Endothelial cell (in vitro differentiated cells): ENCODE data around the gene GNB2. TPM values are rescaled to one million over a fixed set of nuclear protein-coding genes. Genes with fewer than 3 reads are reported as not detected.
"Not testable (repeated sequence)": the region's sequence is repeated elsewhere in the genome, so short reads cannot be mapped to it uniquely, and the experiment has no call there.

Experiments
- DNase-seq: peaks from one replicate; pipeline ENCODE4 v3.0.0; 2021; ENCODE audit warnings: low spot score
- H3K27ac Mint-ChIP-seq: one replicate; pipeline ENCODE4 v1.8.0; 2021; ENCODE audit warnings: mixed read lengths, inconsistent platforms; ENCODE audit not compliant: unreplicated experiment
- H3K27me3 Mint-ChIP-seq: one replicate; pipeline ENCODE4 v1.8.0; 2021; ENCODE audit warnings: mild to moderate bottlenecking, moderate library complexity, mixed read lengths, inconsistent platforms; ENCODE audit not compliant: unreplicated experiment
- H3K36me3 Mint-ChIP-seq: one replicate; pipeline ENCODE4 v1.8.0; 2021; ENCODE audit warnings: mild to moderate bottlenecking, low read depth, mixed read lengths, inconsistent platforms; ENCODE audit not compliant: unreplicated experiment
- H3K4me1 Mint-ChIP-seq: one replicate; pipeline ENCODE4 v1.8.0; 2021; ENCODE audit warnings: mild to moderate bottlenecking, mixed read lengths, inconsistent platforms; ENCODE audit not compliant: unreplicated experiment
- H3K4me3 Mint-ChIP-seq: one replicate; pipeline ENCODE4 v1.8.0; 2021; ENCODE audit warnings: mild to moderate bottlenecking, mixed read lengths, inconsistent platforms; ENCODE audit not compliant: unreplicated experiment
- H3K9me3 Mint-ChIP-seq: one replicate; pipeline ENCODE4 v1.8.0; 2021; ENCODE audit warnings: mixed read lengths, inconsistent platforms; ENCODE audit not compliant: unreplicated experiment
- CTCF ChIP-seq: fragments of 200-600 bp; sonication (generic); IDR thresholded peaks from one replicate; pipeline ENCODE4 v1.5.0; 2021; ENCODE audit warnings: antibody characterized with exemption; ENCODE audit not compliant: unreplicated experiment
- total RNA-seq: library from RNA; stranded (reverse); fragmentation: NEBNext Ultra II Directional; extraction: Animal tissue kit (Norgen Biotek cat#: 25700); gene quantifications from one replicate; pipeline ENCODE4 v1.2.1, GENCODE V29; 2021; ENCODE audit not compliant: unreplicated experiment

The GNB2 gene
- total RNA-seq, 1 donor from 2014 or later = 336 TPM

- Mint-ChIP-seq H3K36me3 (no peaks in the 10 kb centered on the region), H3K27me3 (no peaks in the 10 kb centered on the region), H3K4me3 (no peak overlapping the region), H3K27ac (no peak overlapping the region), H3K4me1 (no peaks in the 10 kb centered on the region), H3K9me3 (no peaks in the 10 kb centered on the region)
- no peak for TF ChIP-seq CTCF
- no peak for DNase-seq
These were observed 6.0 kb upstream of the GNB2 start for GRCh38 chr7:100667331-100668068.

- H3K4me3 Mint-ChIP-seq = no peak overlapping the region
- no peak for TF ChIP-seq CTCF
- H3K36me3 Mint-ChIP-seq = no peaks in the 10 kb centered on the region
- H3K27me3 Mint-ChIP-seq = no peaks in the 10 kb centered on the region
- DNase-seq = no peak
- no peaks in the 10 kb centered on the region for H3K4me1 Mint-ChIP-seq
- no peaks in the 10 kb centered on the region for H3K9me3 Mint-ChIP-seq
- peak overlapping the region; percentile 49 for H3K27ac Mint-ChIP-seq
These were observed 5.5 kb upstream of the GNB2 start for GRCh38 chr7:100668069-100668449.

GRCh38 chr7:100669106-100669505 lies 4.4 kb upstream of the GNB2 start:
- H3K27me3 Mint-ChIP-seq, H3K4me1 Mint-ChIP-seq, H3K4me3 Mint-ChIP-seq, DNase-seq, H3K36me3 Mint-ChIP-seq, H3K9me3 Mint-ChIP-seq, H3K27ac Mint-ChIP-seq: not testable (repeated sequence)

- Mint-ChIP-seq H3K27ac (no peak overlapping the region), H3K4me1 (no peaks in the 10 kb centered on the region), H3K36me3 (no peaks in the 10 kb centered on the region), H3K9me3 (no peaks in the 10 kb centered on the region), H3K27me3 (no peaks in the 10 kb centered on the region), H3K4me3 (no peak overlapping the region)
- DNase-seq = no peak
- no peak for TF ChIP-seq CTCF
These were observed 3.5 kb upstream of the GNB2 start for GRCh38 chr7:100670074-100670473.

- no peak for DNase-seq
- Mint-ChIP-seq H3K27me3 (no peaks in the 10 kb centered on the region), H3K9me3 (no peaks in the 10 kb centered on the region), H3K36me3 (no peaks in the 10 kb centered on the region), H3K4me1 (peaks cover 3% of the 10 kb centered on the region), H3K4me3 (no peak overlapping the region), H3K27ac (no peak overlapping the region)
- no peak for TF ChIP-seq CTCF
These were observed 1.9 kb upstream of the GNB2 start for GRCh38 chr7:100671353-100672327.
